Cardiac fibroblast (primary cell): ENCODE results near the gene ARID4B.
"Not testable (repeated sequence)": the region's sequence is repeated elsewhere in the genome, so short reads cannot be mapped to it uniquely, and the experiment has no call there.

ENCODE experiments used
- DNase-seq, 2 donors: peaks; one replicate each; pipeline versions ENCODE4 v3.0.0 to v3.0.0-alpha.2; 2010; ENCODE audit warnings: low read depth in 2 of 2
- H3K4me3 ChIP-seq, 2 donors: replicated peaks in 1 of 2; 1 replicate in 1 of 2; 2 replicates in 1 of 2; pipeline ENCODE4 v1.5.1; 2011; ENCODE audit warnings: low read depth in 2 of 2, low read length in 2 of 2, mild to moderate bottlenecking in 2 of 2, moderate library complexity in 1 of 2
- TF ChIP-seq, protein P1 (sequence below): IDR thresholded peaks from one replicate; pipeline ENCODE4 v1.5.1; 2011; ENCODE audit warnings: low read depth, mild to moderate bottlenecking, low read length, inconsistent platforms

Gene ARID4B

DNA sequence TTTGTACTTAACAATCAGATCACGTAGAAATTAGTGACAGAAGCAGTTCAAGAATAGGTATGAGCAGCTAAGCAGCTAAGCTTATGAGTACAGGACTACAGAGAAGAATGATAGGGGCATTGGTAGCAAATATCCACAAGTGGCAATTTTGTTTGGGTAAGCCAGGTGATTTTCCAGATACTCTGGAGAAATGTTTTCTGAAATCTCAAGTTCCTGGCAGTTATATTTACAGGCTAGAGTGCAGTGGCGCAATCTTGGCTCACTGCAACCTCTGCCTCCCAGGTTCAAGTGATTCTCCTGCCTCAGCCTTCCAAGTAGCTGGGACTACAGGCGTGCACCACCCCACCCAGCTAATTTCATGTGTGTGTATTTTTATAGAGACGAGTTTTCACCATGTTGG, 55.1 kb downstream of the ARID4B start:
- no peak for DNase-seq
- no peak overlapping the region for H3K4me3 ChIP-seq
- TF ChIP-seq, protein P1, sequence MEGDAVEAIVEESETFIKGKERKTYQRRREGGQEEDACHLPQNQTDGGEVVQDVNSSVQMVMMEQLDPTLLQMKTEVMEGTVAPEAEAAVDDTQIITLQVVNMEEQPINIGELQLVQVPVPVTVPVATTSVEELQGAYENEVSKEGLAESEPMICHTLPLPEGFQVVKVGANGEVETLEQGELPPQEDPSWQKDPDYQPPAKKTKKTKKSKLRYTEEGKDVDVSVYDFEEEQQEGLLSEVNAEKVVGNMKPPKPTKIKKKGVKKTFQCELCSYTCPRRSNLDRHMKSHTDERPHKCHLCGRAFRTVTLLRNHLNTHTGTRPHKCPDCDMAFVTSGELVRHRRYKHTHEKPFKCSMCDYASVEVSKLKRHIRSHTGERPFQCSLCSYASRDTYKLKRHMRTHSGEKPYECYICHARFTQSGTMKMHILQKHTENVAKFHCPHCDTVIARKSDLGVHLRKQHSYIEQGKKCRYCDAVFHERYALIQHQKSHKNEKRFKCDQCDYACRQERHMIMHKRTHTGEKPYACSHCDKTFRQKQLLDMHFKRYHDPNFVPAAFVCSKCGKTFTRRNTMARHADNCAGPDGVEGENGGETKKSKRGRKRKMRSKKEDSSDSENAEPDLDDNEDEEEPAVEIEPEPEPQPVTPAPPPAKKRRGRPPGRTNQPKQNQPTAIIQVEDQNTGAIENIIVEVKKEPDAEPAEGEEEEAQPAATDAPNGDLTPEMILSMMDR: no peak

DNA sequence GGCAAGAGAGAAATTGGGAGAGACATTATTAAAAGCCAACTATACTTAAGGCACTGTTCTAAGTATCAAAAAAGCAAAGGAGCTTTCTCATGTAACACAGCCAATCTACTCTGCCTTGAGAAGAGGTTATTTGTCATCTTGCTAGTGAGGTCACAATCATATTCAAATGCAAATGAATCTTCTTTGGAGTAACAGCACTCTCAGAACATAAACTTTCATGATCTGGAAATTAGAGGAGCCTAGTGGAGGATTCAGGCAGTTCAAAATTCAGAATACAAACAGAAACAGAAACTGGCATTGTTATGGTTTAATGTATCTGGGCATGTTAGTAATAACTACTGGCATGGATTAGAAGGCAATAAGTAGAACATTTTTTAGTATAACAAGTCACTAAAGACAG, 57.4 kb downstream of the ARID4B start:
- no peak overlapping the region for H3K4me3 ChIP-seq
- TF ChIP-seq, protein P1: no peak
- DNase-seq: peak; percentile 23 to 33

DNA sequence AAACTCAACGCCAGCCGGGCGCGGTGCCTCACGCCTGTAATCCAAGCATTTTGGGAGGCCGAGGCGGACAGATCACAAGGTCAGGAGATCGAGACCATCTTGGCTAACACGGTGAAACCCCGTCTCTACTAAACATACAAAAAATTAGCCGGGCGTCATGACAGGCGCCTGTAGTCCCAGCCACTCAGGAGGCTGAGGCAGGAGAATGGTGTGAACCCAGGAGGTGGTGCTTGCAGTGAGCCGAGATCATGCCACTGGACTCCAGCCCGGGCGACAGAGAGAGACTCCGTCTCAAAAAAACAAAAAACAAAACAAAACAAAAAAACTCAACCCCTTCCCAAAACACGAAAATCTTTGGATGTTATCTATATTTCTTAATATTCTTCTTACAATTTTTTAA, 58.0 kb downstream of the ARID4B start:
- DNase-seq, H3K4me3 ChIP-seq: not testable (repeated sequence)

DNA sequence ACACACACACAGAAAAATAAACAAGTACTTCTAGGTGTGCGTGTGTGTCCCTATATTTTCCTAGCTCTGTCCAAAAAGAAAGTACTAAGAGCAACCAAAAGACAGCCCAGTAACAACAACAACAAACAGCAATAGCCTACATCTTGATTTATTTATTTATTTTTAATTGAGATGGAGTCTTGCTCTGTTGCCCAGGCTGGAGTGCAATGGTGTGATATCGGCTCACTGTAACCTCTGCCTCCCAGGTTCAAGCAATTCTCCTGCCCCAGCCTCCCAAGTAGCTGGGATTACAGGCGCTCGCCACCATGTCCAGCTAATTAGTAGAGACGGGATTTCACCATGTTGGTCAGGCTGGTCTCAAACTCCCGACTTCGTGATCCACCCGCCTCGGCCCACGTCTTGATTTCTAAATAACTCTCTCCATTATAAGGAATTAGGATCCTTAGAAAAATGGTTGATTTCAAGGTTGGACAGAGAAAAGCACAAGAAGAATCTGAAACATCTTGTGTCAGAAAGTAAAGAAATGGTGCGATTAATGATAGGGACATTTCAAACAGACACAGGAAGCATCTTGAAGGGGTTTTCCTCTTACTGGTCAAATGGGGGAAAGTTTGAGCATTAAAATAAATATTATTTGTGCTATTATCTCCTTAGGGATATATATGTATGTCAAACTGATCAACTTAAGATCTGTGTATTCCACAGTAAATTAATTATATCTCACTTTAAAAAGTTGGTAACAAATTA, 59.4 kb downstream of the ARID4B start:
- TF ChIP-seq, protein P1: no peak
- no peak for DNase-seq
- H3K4me3 ChIP-seq: no peak overlapping the region

DNA sequence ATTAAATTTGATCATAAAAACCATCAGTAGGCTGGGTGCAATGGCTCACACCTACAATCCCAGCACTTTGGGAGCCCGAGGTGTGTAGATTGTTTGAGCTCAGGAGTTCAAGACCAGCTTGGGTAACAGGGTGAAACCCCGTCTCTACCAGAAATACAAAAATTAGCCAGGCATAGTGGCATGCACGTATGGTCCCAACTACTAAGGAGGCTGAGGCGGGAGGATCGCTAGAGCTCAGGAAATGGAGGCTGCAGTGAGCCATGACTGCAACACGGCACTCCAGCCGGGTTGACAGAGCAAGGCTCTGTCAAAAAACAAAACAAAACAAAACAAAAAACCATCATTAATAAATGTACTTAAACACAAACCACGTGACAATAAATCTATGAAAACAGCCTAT, 61.0 kb downstream of the ARID4B start:
- DNase-seq: no peak
- no peak overlapping the region for H3K4me3 ChIP-seq
- TF ChIP-seq, protein P1: no peak

DNA sequence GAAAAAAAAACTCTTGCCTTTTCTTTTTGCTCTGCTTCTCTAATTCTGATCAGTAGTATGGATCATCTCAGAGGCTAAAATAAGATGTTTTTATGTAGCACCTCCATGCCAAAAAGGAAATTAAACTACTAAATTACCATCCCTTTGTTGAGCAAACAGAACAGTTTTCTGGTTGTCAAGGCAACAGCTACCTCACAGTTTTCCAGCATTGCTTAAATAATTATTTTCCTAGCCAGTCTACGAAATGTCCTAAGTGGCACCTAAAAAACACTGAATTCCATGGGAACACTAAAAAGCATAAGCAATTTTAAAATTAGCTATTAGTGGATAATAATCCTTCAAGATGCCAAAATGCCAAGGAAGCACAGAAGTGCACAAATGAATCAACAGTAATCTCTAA, 61.7 kb downstream of the ARID4B start:
- H3K4me3 ChIP-seq: no peak overlapping the region
- TF ChIP-seq, protein P1: no peak
- peak; percentile 29 to 44 for DNase-seq

DNA sequence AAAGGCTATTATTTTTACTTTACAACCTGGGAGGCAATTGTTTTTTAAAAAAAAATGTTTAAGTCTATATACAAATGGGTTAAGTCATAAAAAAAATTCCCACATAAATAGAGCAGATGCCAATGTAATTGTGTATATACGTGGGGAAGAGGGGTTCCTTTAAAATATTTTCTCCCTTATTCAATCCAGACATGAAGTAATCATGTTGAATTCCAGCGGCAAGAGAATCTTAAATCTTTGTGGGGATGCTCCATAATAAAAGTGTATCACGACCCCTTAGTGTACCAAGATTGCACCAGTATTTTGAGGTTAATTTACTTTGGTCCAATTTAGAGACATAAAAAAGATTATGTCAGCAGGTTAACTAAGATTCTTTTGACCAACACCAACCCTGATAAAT, 62.1 kb downstream of the ARID4B start:
- no peak overlapping the region for H3K4me3 ChIP-seq
- TF ChIP-seq, protein P1: no peak
- DNase-seq: no peak
